ENCODE measurements around the gene RXRG.

DNA sequence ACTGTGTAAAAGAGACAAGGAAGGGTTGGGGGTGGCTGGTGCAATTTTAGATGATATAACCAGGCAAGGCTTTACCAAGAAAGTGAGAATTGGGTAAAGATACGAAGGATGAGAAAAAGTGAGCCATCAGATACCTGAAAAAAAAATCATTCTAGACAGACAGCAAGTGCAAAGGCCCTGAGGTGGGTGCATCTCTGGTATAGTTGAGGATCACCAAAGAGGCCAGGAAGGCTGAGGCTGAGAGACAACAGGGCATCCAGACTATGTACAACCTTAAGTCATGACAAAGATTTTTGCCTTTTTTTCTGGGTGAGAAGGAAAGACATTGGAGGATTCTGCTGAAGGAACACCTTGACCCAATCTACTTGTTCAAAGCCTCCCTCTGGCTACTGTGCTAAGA, 29.9 kb downstream of the RXRG start:
- TF ChIP-seq, protein P1, sequence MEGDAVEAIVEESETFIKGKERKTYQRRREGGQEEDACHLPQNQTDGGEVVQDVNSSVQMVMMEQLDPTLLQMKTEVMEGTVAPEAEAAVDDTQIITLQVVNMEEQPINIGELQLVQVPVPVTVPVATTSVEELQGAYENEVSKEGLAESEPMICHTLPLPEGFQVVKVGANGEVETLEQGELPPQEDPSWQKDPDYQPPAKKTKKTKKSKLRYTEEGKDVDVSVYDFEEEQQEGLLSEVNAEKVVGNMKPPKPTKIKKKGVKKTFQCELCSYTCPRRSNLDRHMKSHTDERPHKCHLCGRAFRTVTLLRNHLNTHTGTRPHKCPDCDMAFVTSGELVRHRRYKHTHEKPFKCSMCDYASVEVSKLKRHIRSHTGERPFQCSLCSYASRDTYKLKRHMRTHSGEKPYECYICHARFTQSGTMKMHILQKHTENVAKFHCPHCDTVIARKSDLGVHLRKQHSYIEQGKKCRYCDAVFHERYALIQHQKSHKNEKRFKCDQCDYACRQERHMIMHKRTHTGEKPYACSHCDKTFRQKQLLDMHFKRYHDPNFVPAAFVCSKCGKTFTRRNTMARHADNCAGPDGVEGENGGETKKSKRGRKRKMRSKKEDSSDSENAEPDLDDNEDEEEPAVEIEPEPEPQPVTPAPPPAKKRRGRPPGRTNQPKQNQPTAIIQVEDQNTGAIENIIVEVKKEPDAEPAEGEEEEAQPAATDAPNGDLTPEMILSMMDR (conservative IDR thresholded peaks at IDR 0.05 in 1 of 2, IDR thresholded peaks at IDR 0.05 in 1 of 2; ENCODE audit: extremely low read depth in 1 of 2, insufficient read depth in 1 of 2, low read depth in 1 of 2, low read length in 2 of 2) = no peak
- no peak for TF ChIP-seq EZH2 (IDR thresholded peaks at IDR 0.05; ENCODE audit: borderline replicate concordance, low read length)

Measured in mammary epithelial cell (primary cell).